AG09319 (cell line): Measurements from ENCODE around the gene HPN.
"Not testable (repeated sequence)": the region's sequence is repeated elsewhere in the genome, so short reads cannot be mapped to it uniquely, and the experiment has no call there.

ENCODE experiments used
- DNase-seq: peaks from one replicate; pipeline ENCODE4 v3.0.0-alpha.2; 2010; ENCODE audit warnings: low read depth; ENCODE audit errors: extremely low read depth
- CTCF ChIP-seq: IDR thresholded peaks from 2 replicates; pipeline ENCODE4 v1.5.1; 2011; ENCODE audit warnings: low read depth, mild to moderate bottlenecking, inconsistent platforms, low read length, moderate library complexity

The HPN gene

GRCh38 chr19:35006342-35006998 lies 35.1 kb upstream of the HPN start:
- DNase-seq, result no peak
- no peak for TF ChIP-seq CTCF

- no peak for TF ChIP-seq CTCF
- DNase-seq, result no peak
Observed at GRCh38 chr19:35006999-35007365, 34.5 kb upstream of the HPN start.

- not testable (repeated sequence) for DNase-seq
Observed at GRCh38 chr19:35007427-35007826, 34.1 kb upstream of the HPN start.

- DNase-seq, result no peak
Observed at GRCh38 chr19:35008891-35009341, 32.6 kb upstream of the HPN start.

GRCh38 chr19:35009424-35010415 lies 31.8 kb upstream of the HPN start:
- TF ChIP-seq CTCF, result no peak
- no peak for DNase-seq

More at GRCh38 chr19:35008891-35009341, 32.6 kb upstream of the HPN start:
- no peak for TF ChIP-seq CTCF

- TF ChIP-seq CTCF, result no peak
- no peak for DNase-seq
Observed at GRCh38 chr19:35011091-35011689, 30.3 kb upstream of the HPN start.

- no peak for DNase-seq
Observed at GRCh38 chr19:35011737-35012682, 29.5 kb upstream of the HPN start.

More at GRCh38 chr19:35011737-35012682, 29.5 kb upstream of the HPN start:
- no peak for TF ChIP-seq CTCF
